T-helper 1 cell treated with Interleukin-12 subunit alpha and Interleukin-12 subunit beta and Interleukin-4 antibody, amounts not matched to agents 30 ng/mL and 1 ng/mL, for 36 hours (primary cell): Measurements from ENCODE around the gene HSDL1. TPM values are rescaled to one million over a fixed set of nuclear protein-coding genes. Genes with fewer than 3 reads are reported as not detected.

Experiments
- intact Hi-C: fragments of 100-400 bp; cut with micrococcal nuclease; formaldehyde crosslinking; loops from one replicate; pipeline ENCODE4 v1.15.1; 2024
- total RNA-seq: library from RNA; stranded (reverse); gene quantifications from 2 replicates; pipeline ENCODE4 v1.2.3, GENCODE V29; 2022

The HSDL1 gene
- total RNA-seq, 1 donor from 2014 or later: 9.8 TPM

GRCh38 chr16:84176192-84177053 is 31.4 kb upstream of the HSDL1 start:
- intact Hi-C loops: no loop called here

GRCh38 chr16:84175350-84176081 is 30.5 kb upstream of the HSDL1 start:
- intact Hi-C loops: loop anchor here (1.0 kb wide), 3 partner anchors 58 to 219 kb away; no protein-coding TSS in a partner anchor

GRCh38 chr16:84174396-84174795 is 29.4 kb upstream of the HSDL1 start:
- intact Hi-C loops: no loop called here

GRCh38 chr16:84169765-84170310 is 24.9 kb upstream of the HSDL1 start:
- intact Hi-C loops: no loop called here

- intact Hi-C loops: no loop called here
Observed at GRCh38 chr16:84166796-84167695, 22.1 kb upstream of the HSDL1 start.

GRCh38 chr16:84165746-84166145 is 20.8 kb upstream of the HSDL1 start:
- intact Hi-C loops: no loop called here

GRCh38 chr16:84161801-84162200 is 16.8 kb upstream of the HSDL1 start:
- intact Hi-C loops: no loop called here

- intact Hi-C loops: no loop called here
Observed at GRCh38 chr16:84161037-84161436, 16.1 kb upstream of the HSDL1 start.

GRCh38 chr16:84159800-84160199 is 14.8 kb upstream of the HSDL1 start:
- intact Hi-C loops: no loop called here

GRCh38 chr16:84159007-84159406 is 14.0 kb upstream of the HSDL1 start:
- intact Hi-C loops: no loop called here

GRCh38 chr16:84156342-84156784 is 11.4 kb upstream of the HSDL1 start:
- intact Hi-C loops: no loop called here

- intact Hi-C loops: no loop called here
Observed at GRCh38 chr16:84155771-84156170, 10.8 kb upstream of the HSDL1 start.

- intact Hi-C loops: no loop called here
Observed at GRCh38 chr16:84155226-84155625, 10.2 kb upstream of the HSDL1 start.

- intact Hi-C loops: no loop called here
Observed at GRCh38 chr16:84153660-84154214, 8.8 kb upstream of the HSDL1 start.

- intact Hi-C loops: no loop called here
Observed at GRCh38 chr16:84150926-84151325, 5.9 kb upstream of the HSDL1 start.

- intact Hi-C loops: loop anchor here (1.0 kb wide), 2 partner anchors 56 to 191 kb away; partner anchors contain the start of gene OSGIN1
Observed at GRCh38 chr16:84144209-84144858, 643 bp downstream of the HSDL1 start.

GRCh38 chr16:84143784-84144199 is 1.2 kb downstream of the HSDL1 start:
- intact Hi-C loops: loop anchor here (1.0 kb wide), 2 partner anchors 55 to 190 kb away; partner anchors contain the start of gene OSGIN1

- intact Hi-C loops: no loop called here
Observed at GRCh38 chr16:84143081-84143480, 1.9 kb downstream of the HSDL1 start.

- intact Hi-C loops: no loop called here
Observed at GRCh38 chr16:84141143-84141670, 3.8 kb downstream of the HSDL1 start.
